HG02642 (cell line): ENCODE measurements around the gene ZMYND15.

Source experiments
- ATAC-seq: cut with Tn5 transposase; IDR thresholded peaks from one replicate; pipeline ENCODE4 v1.9.1; 2021; ENCODE audit warnings: mild to moderate bottlenecking; ENCODE audit not compliant: unreplicated experiment, poor library complexity

The ZMYND15 gene

DNA sequence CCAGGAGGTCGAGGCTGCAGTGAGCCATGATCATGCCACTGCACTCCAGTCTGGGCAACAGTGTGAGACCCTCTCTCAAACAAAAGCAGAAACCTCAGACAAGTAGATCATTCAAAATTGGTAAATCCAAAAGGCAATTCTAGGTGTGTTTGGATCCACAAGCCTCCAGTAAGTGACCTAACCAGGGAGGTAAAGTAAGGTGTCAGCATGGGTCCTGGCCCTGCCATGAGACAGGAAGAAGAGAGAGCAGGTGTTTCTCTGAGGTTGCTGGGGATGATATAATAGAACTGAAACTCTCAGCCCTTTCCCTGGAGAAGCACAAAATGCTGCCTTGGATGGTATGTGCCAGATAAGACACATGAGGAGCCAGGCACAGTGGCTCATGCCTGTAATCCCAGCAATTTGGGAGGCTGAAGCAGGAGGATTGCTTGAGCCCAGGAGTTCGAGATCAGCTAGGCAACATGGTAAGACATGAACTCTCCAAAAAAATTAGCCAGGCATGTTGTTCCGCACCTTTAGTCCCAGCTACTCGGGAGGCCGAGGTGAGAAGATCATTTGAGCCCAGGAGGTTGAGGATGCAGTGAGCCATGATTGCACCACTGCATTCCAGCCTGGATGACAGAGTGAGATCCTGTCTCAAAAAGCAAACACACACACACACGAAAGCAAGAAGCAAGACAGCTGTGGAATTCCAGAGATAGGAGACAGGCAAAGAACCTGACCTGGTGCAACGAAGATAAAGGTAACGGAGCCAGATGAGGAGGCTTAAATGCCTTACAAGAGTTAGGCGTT lies 38.5 kb downstream of the ZMYND15 start:
- ATAC-seq = no peak

GRCh38 chr17:4780325-4780955 lies 40.8 kb downstream of the ZMYND15 start:
- ATAC-seq = no peak

GRCh38 chr17:4782652-4783051 lies 43.0 kb downstream of the ZMYND15 start:
- ATAC-seq = no peak

- ATAC-seq = no peak
Measured at GRCh38 chr17:4785311-4786105, 45.9 kb downstream of the ZMYND15 start.

DNA sequence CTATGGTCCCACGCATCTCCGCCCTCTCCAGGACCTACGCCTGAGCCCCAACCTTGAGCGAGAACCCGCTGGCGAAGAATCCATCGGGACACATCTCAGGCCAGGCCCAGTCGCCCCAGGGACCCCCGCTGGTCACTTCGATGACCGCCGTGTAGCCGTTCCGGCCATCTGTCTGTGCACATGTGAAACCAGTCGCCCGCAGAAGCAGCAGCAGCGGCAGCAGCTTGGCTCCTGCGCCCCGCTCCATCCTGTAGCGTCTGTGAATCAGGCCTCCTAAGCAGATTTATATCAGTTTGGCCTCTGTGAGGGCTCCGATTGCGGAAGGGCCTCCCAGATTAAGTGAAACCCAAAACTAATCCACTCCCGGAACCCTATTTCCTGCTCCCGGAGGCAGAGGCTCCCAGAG lies 46.5 kb downstream of the ZMYND15 start, which contains the start of gene VMO1:
Gene VMO1 (minus strand): TSS at position 259 of the 406 bp plus-strand sequence. CDS start 12 bp downstream, at position 247.
- ATAC-seq = no peak

DNA sequence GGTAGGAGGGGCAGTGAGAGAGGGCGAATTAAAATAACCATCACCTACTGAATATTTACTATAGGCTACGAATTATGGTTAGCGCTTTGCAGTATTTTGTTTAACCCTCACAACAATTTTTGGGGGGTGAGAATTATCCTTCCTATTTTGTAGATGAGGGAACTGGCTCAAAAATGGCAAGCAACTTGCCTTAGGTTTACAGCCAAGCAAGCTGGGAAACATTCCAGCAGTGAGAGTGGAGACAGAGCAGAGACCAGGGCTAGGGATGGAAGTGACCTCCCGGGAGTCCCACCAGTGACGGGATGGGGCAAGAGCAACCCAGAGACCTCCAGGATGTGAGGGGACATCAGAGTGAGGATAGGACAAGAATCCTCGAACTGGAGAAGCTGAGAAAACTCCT lies 46.9 kb downstream of the ZMYND15 start:
- ATAC-seq = no peak

DNA sequence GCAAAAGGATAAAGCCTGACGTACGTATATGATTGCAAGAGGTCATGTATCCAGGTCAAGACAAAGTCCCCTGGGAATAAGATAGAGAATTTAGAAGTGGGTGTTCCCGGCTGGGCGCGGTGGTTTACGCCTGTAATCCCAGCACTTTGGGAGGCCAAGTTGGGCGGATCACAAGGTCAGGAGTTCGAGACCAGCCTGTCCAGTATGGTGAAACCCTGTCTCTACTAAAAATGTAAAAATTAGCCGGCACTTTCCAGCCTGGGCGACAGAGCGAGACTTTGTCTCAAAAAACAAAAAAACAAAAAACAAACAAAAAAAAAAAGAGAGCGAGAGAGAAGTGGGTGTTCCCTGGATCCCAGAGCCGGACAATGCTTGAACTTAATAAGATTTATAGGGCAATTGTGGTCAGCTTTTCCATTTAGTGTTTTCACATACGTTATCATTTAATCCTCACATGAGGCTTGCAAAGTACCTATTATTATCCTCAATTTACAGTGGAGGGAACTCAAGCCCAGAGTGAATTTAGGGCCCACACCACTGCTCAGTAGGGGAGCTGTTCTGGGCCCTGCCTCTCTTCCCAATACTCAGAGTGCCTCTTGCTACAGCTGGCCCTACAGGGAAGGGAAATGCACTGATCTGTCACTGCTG lies 48.6 kb downstream of the ZMYND15 start:
- ATAC-seq = no peak

DNA sequence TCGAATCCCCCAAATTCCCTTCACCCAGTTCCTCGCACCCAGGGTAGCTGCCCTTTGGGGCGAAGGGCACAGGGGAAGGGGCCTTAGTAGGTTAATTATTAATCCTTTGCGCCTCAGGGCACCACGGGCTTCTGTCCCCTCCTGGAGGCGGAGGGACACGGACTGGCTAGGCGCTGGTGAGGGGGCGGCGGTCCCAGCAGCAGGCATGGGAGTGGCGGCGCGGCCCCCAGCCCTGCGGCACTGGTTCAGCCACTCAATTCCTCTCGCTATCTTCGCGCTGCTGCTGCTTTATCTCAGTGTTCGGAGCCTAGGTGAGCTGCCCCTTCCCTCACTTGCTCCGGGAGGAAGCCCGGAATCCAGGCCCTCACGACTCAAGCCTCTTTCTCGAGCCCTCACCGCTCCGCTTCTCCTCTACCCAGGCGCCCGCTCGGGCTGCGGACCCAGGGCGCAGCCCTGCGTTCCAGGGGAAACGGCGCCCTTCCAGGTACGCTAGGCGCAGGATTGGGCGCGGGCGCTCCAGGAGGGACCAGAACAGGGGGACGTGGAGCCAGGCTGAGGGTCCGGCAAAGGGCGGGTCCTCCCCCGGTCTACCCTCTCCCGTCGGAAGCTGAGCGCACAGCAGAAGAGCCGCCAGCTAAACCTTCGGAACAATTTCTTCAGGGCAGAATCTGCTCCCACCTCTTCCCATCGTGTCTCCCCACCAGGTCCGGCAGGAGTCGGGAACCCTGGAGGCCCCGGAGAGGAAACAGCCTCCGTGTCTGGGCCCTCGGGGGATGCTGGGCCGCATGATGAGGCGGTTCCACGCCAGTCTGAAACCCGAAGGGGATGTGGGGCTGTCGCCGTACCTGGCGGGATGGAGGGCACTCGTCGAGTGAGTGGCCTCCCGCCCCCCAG lies 49.4 kb downstream of the ZMYND15 start, which contains the start of gene GLTPD2:
Gene GLTPD2 (plus strand): TSS at position 158 of the 894 bp plus-strand sequence. CDS start 48 bp downstream, at position 206.
- ATAC-seq = no peak

- ATAC-seq = no peak
Measured at GRCh38 chr17:4789701-4789950, 50.0 kb downstream of the ZMYND15 start.

DNA sequence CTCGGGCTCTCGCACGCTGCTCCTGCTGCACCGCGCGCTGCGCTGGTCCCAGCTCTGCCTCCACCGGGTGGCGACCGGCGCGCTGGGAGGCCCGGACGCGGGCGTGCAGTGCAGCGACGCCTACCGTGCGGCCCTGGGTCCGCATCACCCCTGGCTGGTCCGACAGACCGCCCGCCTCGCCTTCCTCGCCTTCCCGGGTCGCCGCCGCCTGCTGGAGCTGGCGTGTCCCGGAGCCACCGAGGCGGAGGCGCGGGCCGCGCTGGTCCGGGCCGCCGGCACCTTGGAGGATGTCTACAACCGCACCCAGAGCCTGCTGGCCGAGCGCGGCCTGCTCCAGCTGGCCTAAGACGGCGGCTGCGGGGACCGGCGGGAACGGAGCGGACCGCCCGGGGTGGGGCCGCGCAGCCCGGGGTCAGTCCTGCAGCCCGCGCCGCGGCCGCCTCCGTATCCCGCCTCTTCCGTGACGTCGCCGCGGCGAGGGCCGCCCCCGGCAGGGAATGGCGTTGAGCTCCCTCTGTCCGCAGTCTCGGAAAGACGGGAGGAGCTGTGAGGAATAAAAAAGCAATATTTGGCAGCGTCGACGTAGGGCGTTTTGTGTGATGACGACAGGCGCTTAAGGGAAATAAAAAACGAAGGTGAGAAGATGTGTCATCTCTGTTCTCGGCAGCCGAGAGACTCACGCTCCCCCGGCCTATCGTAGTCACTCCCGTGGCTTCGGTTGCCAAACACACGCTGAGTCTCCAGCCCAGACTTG lies 50.5 kb downstream of the ZMYND15 start:
- peak; percentile 85 for ATAC-seq

DNA sequence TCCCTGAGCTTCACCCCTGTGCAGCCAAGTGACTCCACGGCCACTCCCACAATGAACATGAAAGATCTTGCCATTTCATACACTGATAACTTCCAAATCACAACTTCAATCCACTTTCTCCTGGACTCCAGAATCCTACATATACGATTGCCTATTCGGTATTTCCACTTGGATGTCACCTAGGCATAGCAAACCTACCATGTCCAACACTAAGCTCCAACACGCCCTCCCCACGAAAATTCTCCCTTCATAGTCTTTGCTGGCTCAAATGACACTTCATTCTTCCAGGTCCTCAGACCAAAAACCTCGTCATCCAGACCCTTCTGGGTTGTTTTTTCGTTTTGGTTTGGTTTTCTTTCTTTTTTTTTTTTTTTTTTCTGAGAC lies 51.1 kb downstream of the ZMYND15 start:
- no peak for ATAC-seq

- ATAC-seq = no peak
Measured at GRCh38 chr17:4795168-4795567, 55.5 kb downstream of the ZMYND15 start.
